GM10266 (cell line): ENCODE data around the gene FRYL.
"Not testable (repeated sequence)": the region's sequence is repeated elsewhere in the genome, so short reads cannot be mapped to it uniquely, and the experiment has no call there.

Source experiments
- DNase-seq: peaks from one replicate; pipeline ENCODE4 v3.0.0; 2012; ENCODE audit errors: extremely low spot score
- CTCF ChIP-seq: IDR thresholded peaks from 2 replicates; pipeline ENCODE4 v1.5.1; 2012; ENCODE audit warnings: mild to moderate bottlenecking, low read depth; ENCODE audit not compliant: control insufficient read depth, insufficient read depth; ENCODE audit errors: missing control alignments

Gene FRYL

GRCh38 chr4:48705609-48706008 lies 74.5 kb downstream of the FRYL start:
- TF ChIP-seq CTCF: no peak
- no peak for DNase-seq

GRCh38 chr4:48704091-48704802 lies 75.8 kb downstream of the FRYL start:
- no peak for TF ChIP-seq CTCF
- no peak for DNase-seq

GRCh38 chr4:48699475-48699874 lies 80.6 kb downstream of the FRYL start:
- DNase-seq: no peak

GRCh38 chr4:48698029-48698971 lies 81.8 kb downstream of the FRYL start:
- no peak for TF ChIP-seq CTCF
- DNase-seq: no peak

More at GRCh38 chr4:48699475-48699874, 80.6 kb downstream of the FRYL start:
- TF ChIP-seq CTCF: no peak

GRCh38 chr4:48697516-48697915 lies 82.6 kb downstream of the FRYL start:
- not testable (repeated sequence) for DNase-seq

- DNase-seq: no peak
- TF ChIP-seq CTCF: no peak
These were observed 85.3 kb downstream of the FRYL start for GRCh38 chr4:48694824-48695223.

- no peak for TF ChIP-seq CTCF
- DNase-seq: no peak
These were observed 86.1 kb downstream of the FRYL start for GRCh38 chr4:48693856-48694574.
